ENCODE results near the gene DHX8. TPM values are rescaled to one million over a fixed set of nuclear protein-coding genes. Genes with fewer than 3 reads are reported as not detected.

The DHX8 gene
- total and polyA plus RNA-seq, 2 of the 4 experiments (the other 2 are of a cell fraction), result 21.8 to 50.0 TPM

- no peak for DNase-seq
- no peak overlapping the region for H3K23ac ChIP-seq (ENCODE audit: low read depth, low read length)
- no peak overlapping the region for H4K8ac ChIP-seq (ENCODE audit: low read depth in 2 of 2, low read length in 2 of 2)
- POLR2A ChIA-PET (ENCODE audit: unreplicated experiment), result no interaction called here
- no peak overlapping the region for H3K14ac ChIP-seq (replicated peaks; ENCODE audit: low read depth, low read length)
- no peak overlapping the region for H2BK20ac ChIP-seq (ENCODE audit: low read depth, low read length)
- H2BK120ac ChIP-seq (ENCODE audit: low read depth, low read length), result no peak overlapping the region
- H3K27ac ChIP-seq (ENCODE audit: insufficient read depth, low read length), result no peak overlapping the region
- no peak overlapping the region for H3K4ac ChIP-seq (ENCODE audit: low read depth, low read length)
- no peak overlapping the region for H2AK9ac ChIP-seq (replicated peaks; ENCODE audit: low read depth, low read length, poor library complexity)
- CTCF ChIA-PET, result interaction anchor here (0.7 kb wide), 1 partner anchor 264 kb away, joined by 3 read pairs; no protein-coding TSS in a partner anchor
- H3K18ac ChIP-seq (ENCODE audit: low read depth, low read length), result no peak overlapping the region
- dilution Hi-C loops (cut with HindIII; ENCODE audit: low sequenced_read_pairs, unreplicated experiment), result no loop called here
- H2BK15ac ChIP-seq (ENCODE audit: low read depth, low read length), result no peak overlapping the region
- H3K56ac ChIP-seq (ENCODE audit: extremely low read depth, insufficient read depth, low read length), result no peak overlapping the region
- H2AK5ac ChIP-seq (ENCODE audit: low read depth, low read length), result no peak overlapping the region
- no peaks in the 10 kb centered on the region for H4K20me1 ChIP-seq (ENCODE audit: insufficient read depth, low read length)
- H3K4me3 ChIP-seq (ENCODE audit: insufficient read depth, low read depth, low read length), result no peak overlapping the region
- no peaks in the 10 kb centered on the region; the same call in 1 of the 2 replicates for H3K9me1 ChIP-seq (ENCODE audit: insufficient read depth, low read length)
- no peaks in the 10 kb centered on the region for H3K36me3 ChIP-seq (ENCODE audit: control insufficient read depth, insufficient read depth, low read length)
- H3K4me2 ChIP-seq (ENCODE audit: low read depth, low read length), result no peak overlapping the region
- H3K27me3 ChIP-seq (ENCODE audit: control insufficient read depth, insufficient read depth, low read length), result no peaks in the 10 kb centered on the region; the same call in 1 of the 2 replicates
- in situ Hi-C loops (cut with MboI; ENCODE audit: low sequenced_read_pairs), result no loop called here
- no peak overlapping the region for H4K5ac ChIP-seq (ENCODE audit: low read depth, low read length)
- no peak overlapping the region for H2BK5ac ChIP-seq (ENCODE audit: low read depth, low read length, poor library complexity, severe bottlenecking)
- H4K91ac ChIP-seq (ENCODE audit: insufficient read depth, low read depth, low read length), result no peak overlapping the region
- no peak overlapping the region for H3K9ac ChIP-seq (ENCODE audit: low read depth, low read length)
- no peak for TF ChIP-seq RCOR1 (IDR thresholded peaks at IDR 0.05; ENCODE audit: insufficient replicate concordance, low read length)
- no peak for TF ChIP-seq ELK1 (IDR thresholded peaks at IDR 0.05; ENCODE audit: borderline replicate concordance, low read depth, low read length)
- TF ChIP-seq CEBPB (IDR thresholded peaks at IDR 0.05; ENCODE audit: low read depth, low read length), result no peak
- no peak for TF ChIP-seq USF2 (IDR thresholded peaks at IDR 0.05; ENCODE audit: low read depth, low read length)
- no peak for TF ChIP-seq CTCF (conservative IDR thresholded peaks at IDR 0.05; ENCODE audit: low read depth, low read length)
- TF ChIP-seq MXI1 (IDR thresholded peaks at IDR 0.05; ENCODE audit: borderline replicate concordance, low read depth, low read length), result no peak
- no peak for TF ChIP-seq MAFK (IDR thresholded peaks at IDR 0.05; ENCODE audit: low read depth, low read length)
- no peak for TF ChIP-seq BHLHE40 (IDR thresholded peaks at IDR 0.05; ENCODE audit: low read depth, low read length)
- no peak for TF ChIP-seq MAZ (IDR thresholded peaks at IDR 0.05; ENCODE audit: borderline replicate concordance, low read depth, low read length)
- TF ChIP-seq RFX5 (IDR thresholded peaks at IDR 0.05; ENCODE audit: low read depth, low read length), result no peak
- no peak for TF ChIP-seq RAD21 (IDR thresholded peaks at IDR 0.05; ENCODE audit: low read length)
- no peak for TF ChIP-seq SMC3 (IDR thresholded peaks at IDR 0.05; ENCODE audit: low read depth, low read length)
- TF ChIP-seq FOS (IDR thresholded peaks at IDR 0.05; ENCODE audit: low read depth, low read length), result no peak
- TF ChIP-seq POLR2A (IDR thresholded peaks at IDR 0.05; ENCODE audit: low read depth, low read length), result no peak
- TF ChIP-seq CHD1 (IDR thresholded peaks at IDR 0.05; ENCODE audit: low read depth, low read length), result no peak
- TF ChIP-seq NFE2L2 (IDR thresholded peaks at IDR 0.05; ENCODE audit: low read depth, low read length), result no peak
- no peaks in the 10 kb centered on the region for H3K9me3 ChIP-seq (ENCODE audit: control insufficient read depth, insufficient read depth, low read length)
- no peaks in the 10 kb centered on the region for H3K79me1 ChIP-seq (ENCODE audit: low read depth in 1 of 2, low read length in 2 of 2)
- peaks cover 4% of the 10 kb centered on the region for H3K4me1 ChIP-seq (ENCODE audit: control insufficient read depth, insufficient read depth, low read length)
- no peak overlapping the region for H2AFZ ChIP-seq (replicated peaks; ENCODE audit: low read length, poor library complexity)
- ATAC-seq (ENCODE audit: low read depth), result no peak
- intact Hi-C loops (cut with micrococcal nuclease), result no loop called here
- no CpG with 5 or more reads among the region's 4 CpGs for WGBS, 2 experiments (ENCODE audit: extremely low coverage in 2 of 2, insufficient read length in 1 of 2)
- BruUV-seq (replicated peaks), result no TSS peak
Observed at GRCh38 chr17:43463241-43463640, 20.5 kb upstream of the DHX8 start.
